ENCODE measurements around the gene PATL2.
"Not testable (repeated sequence)": the region's sequence is repeated elsewhere in the genome, so short reads cannot be mapped to it uniquely, and the experiment has no call there.

Gene PATL2

DNA sequence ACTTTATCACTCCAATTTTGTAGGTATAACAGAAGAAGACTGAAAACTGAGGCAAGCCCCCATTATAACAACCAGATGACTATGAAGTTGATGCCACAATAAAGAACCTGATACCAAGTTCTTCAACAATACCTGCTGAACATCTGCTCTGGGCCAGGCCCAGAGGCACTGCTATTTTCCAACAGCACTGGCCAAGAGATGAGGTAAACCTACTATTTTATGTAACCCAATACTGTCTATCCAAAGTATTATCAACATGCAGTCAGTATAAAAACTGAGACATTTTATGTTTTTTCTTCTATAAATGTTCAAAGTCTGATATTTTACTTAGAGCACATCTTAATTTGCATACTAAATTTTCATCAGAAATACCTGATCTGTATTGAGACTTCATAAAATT lies 53.7 kb downstream of the PATL2 start:
- peaks cover 28 to 63% (median 38%) of the 10 kb centered on the region in 5 donors for H3K36me3 ChIP-seq (ENCODE audit: control insufficient read depth in 5 of 5, insufficient read depth in 5 of 5, low read length in 5 of 5)
- H3K4me1 ChIP-seq (ENCODE audit: control insufficient read depth in 5 of 5, insufficient read depth in 5 of 5, low read length in 5 of 5) = peaks cover 0 to 8% (median 7%) of the 10 kb centered on the region in 5 donors
- H3K27ac ChIP-seq (ENCODE audit: low read depth, low read length) = no peak overlapping the region
- H3K9me3 ChIP-seq (ENCODE audit: control insufficient read depth in 5 of 5, low read length in 5 of 5) = no peaks in the 10 kb centered on the region
- no peak overlapping the region for H3K9ac ChIP-seq (ENCODE audit: low read length in 5 of 5)
- no peaks in the 10 kb centered on the region for H3K27me3 ChIP-seq (ENCODE audit: control insufficient read depth in 5 of 5, insufficient read depth in 4 of 5, low read length in 5 of 5)
- no peak overlapping the region for H3K4me3 ChIP-seq (ENCODE audit: low read depth in 1 of 5, low read length in 5 of 5)

DNA sequence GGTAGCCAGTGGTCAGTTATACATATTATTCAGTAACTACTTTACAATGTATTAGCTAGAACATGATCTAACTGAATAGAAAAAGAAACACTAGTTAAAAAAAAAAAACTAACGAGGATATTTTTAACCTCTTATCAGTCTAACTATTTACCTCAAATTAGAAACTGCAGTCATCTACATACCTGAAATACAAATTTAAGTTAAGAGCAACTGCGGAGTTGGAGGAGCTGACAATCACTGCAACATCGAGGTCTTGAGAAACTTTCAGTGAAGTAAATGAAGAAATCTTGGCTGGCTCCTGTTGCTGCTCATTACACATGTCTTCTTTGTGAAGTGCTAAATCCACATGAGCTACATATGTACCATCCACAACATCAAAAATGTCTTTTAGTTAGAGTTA lies 54.2 kb downstream of the PATL2 start:
- Histone ChIP-seq H3K27ac (ENCODE audit: low read depth, low read length) (no peak overlapping the region), H3K9ac (ENCODE audit: low read length in 5 of 5) (no peak overlapping the region), H3K4me3 (ENCODE audit: low read depth in 1 of 5, low read length in 5 of 5) (no peak overlapping the region), H3K36me3 (ENCODE audit: control insufficient read depth in 5 of 5, insufficient read depth in 5 of 5, low read length in 5 of 5) (peaks cover 32 to 67% (median 42%) of the 10 kb centered on the region in 5 donors), H3K4me1 (ENCODE audit: control insufficient read depth in 5 of 5, insufficient read depth in 5 of 5, low read length in 5 of 5) (peaks cover 0 to 3% (median 2%) of the 10 kb centered on the region in 5 donors), H3K27me3 (ENCODE audit: control insufficient read depth in 5 of 5, insufficient read depth in 4 of 5, low read length in 5 of 5) (no peaks in the 10 kb centered on the region), H3K9me3 (ENCODE audit: control insufficient read depth in 5 of 5, low read length in 5 of 5) (no peaks in the 10 kb centered on the region)

DNA sequence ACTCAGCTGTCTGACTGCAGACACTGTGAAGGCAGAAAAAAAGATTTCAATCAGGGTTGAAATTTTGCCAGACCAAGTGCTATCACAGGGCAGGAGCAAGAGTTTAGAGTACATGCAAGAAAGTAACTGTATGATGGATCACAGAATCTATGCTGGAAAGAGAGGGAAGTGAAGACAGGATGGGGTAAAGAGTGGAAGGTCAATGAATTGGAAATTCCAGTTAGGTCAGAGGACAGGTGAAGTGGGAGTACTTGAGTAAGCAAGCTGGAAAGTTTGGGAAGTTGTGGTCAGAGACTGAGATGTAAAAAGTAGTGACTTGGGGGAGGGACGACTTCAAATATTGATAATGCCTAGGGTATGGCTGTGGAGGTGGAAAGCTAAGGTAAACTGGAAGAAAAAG lies 54.8 kb downstream of the PATL2 start:
- H3K9ac ChIP-seq (ENCODE audit: low read length in 5 of 5) = no peak overlapping the region
- no peaks in the 10 kb centered on the region for H3K4me1 ChIP-seq (ENCODE audit: control insufficient read depth in 5 of 5, insufficient read depth in 5 of 5, low read length in 5 of 5)
- H3K27ac ChIP-seq (ENCODE audit: low read depth, low read length) = no peak overlapping the region
- H3K4me3 ChIP-seq (ENCODE audit: low read depth in 1 of 5, low read length in 5 of 5) = no peak overlapping the region
- no peaks in the 10 kb centered on the region for H3K9me3 ChIP-seq (ENCODE audit: control insufficient read depth in 5 of 5, low read length in 5 of 5)
- H3K27me3 ChIP-seq (ENCODE audit: control insufficient read depth in 5 of 5, insufficient read depth in 4 of 5, low read length in 5 of 5) = no peaks in the 10 kb centered on the region
- H3K36me3 ChIP-seq (ENCODE audit: control insufficient read depth in 5 of 5, insufficient read depth in 5 of 5, low read length in 5 of 5) = peaks cover 38 to 73% (median 48%) of the 10 kb centered on the region in 5 donors

DNA sequence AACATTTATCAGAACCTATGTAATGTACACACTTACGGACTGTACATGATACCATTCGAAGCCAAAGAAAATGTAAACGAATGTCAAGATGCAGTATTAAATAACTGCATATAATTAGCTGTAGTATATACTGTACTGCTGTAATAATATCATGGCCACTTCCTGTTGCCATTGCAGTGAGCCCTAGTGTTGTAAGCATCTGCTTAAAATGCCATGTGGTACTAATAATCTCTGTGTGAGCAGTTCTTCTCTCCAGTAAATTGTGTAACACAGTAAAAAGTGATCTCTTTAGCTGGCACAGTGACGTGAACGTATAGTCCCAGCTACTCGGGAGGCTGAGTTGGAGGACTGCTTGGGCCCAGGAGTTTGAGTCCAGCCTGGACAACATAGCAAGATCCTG lies 56.3 kb downstream of the PATL2 start:
- no peak overlapping the region for H3K9ac ChIP-seq (ENCODE audit: low read length in 5 of 5)
- no peak overlapping the region for H3K4me3 ChIP-seq (ENCODE audit: low read depth in 1 of 5, low read length in 5 of 5)
- H3K4me1 ChIP-seq (ENCODE audit: control insufficient read depth in 5 of 5, insufficient read depth in 5 of 5, low read length in 5 of 5) = no peaks in the 10 kb centered on the region
- H3K27ac ChIP-seq (ENCODE audit: low read depth, low read length) = no peak overlapping the region
- H3K27me3 ChIP-seq (ENCODE audit: control insufficient read depth in 5 of 5, insufficient read depth in 4 of 5, low read length in 5 of 5) = no peaks in the 10 kb centered on the region
- H3K36me3 ChIP-seq (ENCODE audit: control insufficient read depth in 5 of 5, insufficient read depth in 5 of 5, low read length in 5 of 5) = peaks cover 44 to 87% (median 58%) of the 10 kb centered on the region in 5 donors
- H3K9me3 ChIP-seq (ENCODE audit: control insufficient read depth in 5 of 5, low read length in 5 of 5) = no peaks in the 10 kb centered on the region

DNA sequence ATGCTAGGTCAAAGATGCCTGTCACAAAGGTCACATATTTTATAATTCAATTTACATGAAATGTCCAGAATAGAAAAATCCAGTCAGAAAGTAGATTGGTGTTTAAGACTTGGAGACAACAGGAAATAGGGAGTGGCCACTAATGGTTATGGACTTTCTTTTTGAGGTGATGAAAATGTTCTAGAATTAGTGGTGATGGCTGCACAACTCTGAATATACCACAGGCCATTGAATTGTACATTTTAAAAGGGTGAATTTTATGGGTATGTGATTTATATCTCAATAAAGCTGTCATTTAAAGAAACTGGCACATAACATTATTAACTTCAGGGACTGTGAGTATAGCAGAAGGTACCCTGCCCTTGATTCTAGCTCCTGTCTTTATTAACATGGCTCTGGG lies 63.5 kb downstream of the PATL2 start:
- Histone ChIP-seq H3K27ac (ENCODE audit: low read depth, low read length) (no peak overlapping the region), H3K27me3 (ENCODE audit: control insufficient read depth in 5 of 5, insufficient read depth in 4 of 5, low read length in 5 of 5) (no peaks in the 10 kb centered on the region), H3K9ac (ENCODE audit: low read length in 5 of 5) (no peak overlapping the region), H3K4me3 (ENCODE audit: low read depth in 1 of 5, low read length in 5 of 5) (no peak overlapping the region), H3K9me3 (ENCODE audit: control insufficient read depth in 5 of 5, low read length in 5 of 5) (no peaks in the 10 kb centered on the region), H3K4me1 (ENCODE audit: control insufficient read depth in 5 of 5, insufficient read depth in 5 of 5, low read length in 5 of 5) (no peaks in the 10 kb centered on the region), H3K36me3 (ENCODE audit: control insufficient read depth in 5 of 5, insufficient read depth in 5 of 5, low read length in 5 of 5) (peaks cover 39 to 57% (median 43%) of the 10 kb centered on the region in 5 donors)

DNA sequence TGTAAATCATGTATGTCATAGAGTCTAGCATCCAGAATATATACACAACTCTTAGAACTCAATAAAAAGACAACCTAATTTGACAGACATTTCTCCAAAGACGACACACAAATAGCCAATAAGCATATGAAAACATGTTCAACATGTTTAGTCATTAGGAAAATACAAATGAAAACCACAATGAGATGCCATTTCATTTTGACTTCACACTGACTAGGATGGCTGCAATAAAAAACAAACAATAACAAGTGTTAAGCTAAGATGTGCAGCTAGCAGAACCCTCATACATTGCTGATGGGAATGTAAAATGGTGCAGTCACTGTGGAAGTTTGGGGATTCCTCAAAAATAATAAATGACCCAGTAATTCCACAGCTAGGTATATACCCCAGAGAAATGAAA lies 64.1 kb downstream of the PATL2 start:
- H3K4me3 ChIP-seq (ENCODE audit: low read depth in 1 of 5, low read length in 5 of 5) = no peak overlapping the region
- no peaks in the 10 kb centered on the region for H3K4me1 ChIP-seq (ENCODE audit: control insufficient read depth in 5 of 5, insufficient read depth in 5 of 5, low read length in 5 of 5)
- H3K27me3 ChIP-seq (ENCODE audit: control insufficient read depth in 5 of 5, insufficient read depth in 4 of 5, low read length in 5 of 5) = no peaks in the 10 kb centered on the region
- H3K9ac ChIP-seq (ENCODE audit: low read length in 5 of 5) = no peak overlapping the region
- H3K9me3 ChIP-seq (ENCODE audit: control insufficient read depth in 5 of 5, low read length in 5 of 5) = no peaks in the 10 kb centered on the region
- H3K36me3 ChIP-seq (ENCODE audit: control insufficient read depth in 5 of 5, insufficient read depth in 5 of 5, low read length in 5 of 5) = peaks cover 36 to 53% (median 41%) of the 10 kb centered on the region in 5 donors
- no peak overlapping the region for H3K27ac ChIP-seq (ENCODE audit: low read depth, low read length)

DNA sequence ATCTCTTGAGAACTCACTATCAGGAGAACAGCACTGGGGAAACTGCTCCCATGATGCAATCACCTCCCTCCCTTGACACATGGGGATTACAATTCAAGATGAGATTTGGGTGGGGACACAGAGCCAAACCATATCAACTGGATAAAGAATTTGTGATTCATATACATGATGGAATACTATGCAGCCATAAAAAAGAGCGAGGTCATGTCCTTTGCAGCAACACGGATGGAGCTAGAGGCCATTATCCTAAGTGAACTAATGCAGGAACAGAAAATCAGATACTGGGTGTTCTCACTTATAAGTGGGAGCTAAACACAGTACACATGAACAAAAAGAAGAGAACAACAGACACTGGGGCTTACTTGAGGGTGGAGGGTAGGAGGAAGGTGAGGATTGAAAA lies 64.7 kb downstream of the PATL2 start:
- Histone ChIP-seq H3K9ac (ENCODE audit: low read length in 5 of 5) (no peak overlapping the region), H3K27me3 (ENCODE audit: control insufficient read depth in 5 of 5, insufficient read depth in 4 of 5, low read length in 5 of 5) (no peaks in the 10 kb centered on the region), H3K27ac (ENCODE audit: low read depth, low read length) (no peak overlapping the region), H3K9me3 (ENCODE audit: control insufficient read depth in 5 of 5, low read length in 5 of 5) (no peaks in the 10 kb centered on the region), H3K36me3 (ENCODE audit: control insufficient read depth in 5 of 5, insufficient read depth in 5 of 5, low read length in 5 of 5) (peaks cover 33 to 48% (median 35%) of the 10 kb centered on the region in 5 donors), H3K4me3 (ENCODE audit: low read depth in 1 of 5, low read length in 5 of 5) (no peak overlapping the region), H3K4me1 (ENCODE audit: control insufficient read depth in 5 of 5, insufficient read depth in 5 of 5, low read length in 5 of 5) (no peaks in the 10 kb centered on the region)

DNA sequence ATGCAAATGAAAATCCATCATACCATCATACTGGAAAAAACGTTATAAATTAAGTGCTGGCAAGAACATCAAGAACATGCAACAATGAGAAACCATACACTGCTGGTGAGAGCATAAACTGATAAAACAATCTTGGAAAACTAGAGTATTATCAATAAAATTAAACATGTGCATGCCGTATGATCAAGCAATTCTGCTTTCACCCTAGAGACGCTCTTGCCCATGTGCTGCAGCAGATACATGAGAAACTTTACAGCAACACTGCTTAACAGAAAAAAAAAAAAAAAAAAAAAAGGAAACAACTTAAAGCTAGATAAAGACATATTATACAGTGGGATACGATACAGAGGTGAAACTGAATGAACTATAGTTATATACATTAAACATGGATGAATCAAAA lies 69.5 kb downstream of the PATL2 start:
- peaks cover 10 to 32% (median 14%) of the 10 kb centered on the region in 5 donors for H3K36me3 ChIP-seq (ENCODE audit: control insufficient read depth in 5 of 5, insufficient read depth in 5 of 5, low read length in 5 of 5)
- H3K9me3 ChIP-seq (ENCODE audit: control insufficient read depth in 5 of 5, low read length in 5 of 5) = no peaks in the 10 kb centered on the region
- H3K27me3 ChIP-seq (ENCODE audit: control insufficient read depth in 5 of 5, insufficient read depth in 4 of 5, low read length in 5 of 5) = no peaks in the 10 kb centered on the region
- H3K9ac ChIP-seq (ENCODE audit: low read length in 5 of 5) = no peak overlapping the region
- H3K4me1 ChIP-seq (ENCODE audit: control insufficient read depth in 5 of 5, insufficient read depth in 5 of 5, low read length in 5 of 5) = no peaks in the 10 kb centered on the region
- no peak overlapping the region for H3K27ac ChIP-seq (ENCODE audit: low read depth, low read length)
- H3K4me3 ChIP-seq (ENCODE audit: low read depth in 1 of 5, low read length in 5 of 5) = no peak overlapping the region

DNA sequence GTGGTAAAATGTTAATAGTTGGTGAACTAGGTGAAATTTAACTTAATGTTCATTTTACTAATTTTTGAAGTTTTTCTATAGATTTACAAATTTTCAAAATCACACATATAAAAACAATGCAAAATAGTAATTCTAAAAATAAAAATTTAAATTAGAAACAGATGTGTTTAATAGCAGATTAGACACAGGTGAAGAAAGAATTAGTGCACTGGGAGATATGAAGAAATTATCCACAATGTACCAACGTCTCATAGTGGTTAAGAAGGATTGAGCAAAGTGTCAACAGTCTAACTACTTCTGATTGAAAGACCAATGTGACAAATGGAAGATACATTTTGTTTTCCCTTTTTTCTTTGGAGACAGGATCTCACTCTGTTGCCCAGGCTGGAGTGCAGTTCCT lies 74.1 kb downstream of the PATL2 start:
- H3K9ac ChIP-seq (ENCODE audit: low read length in 5 of 5) = no peak overlapping the region
- H3K4me1 ChIP-seq (ENCODE audit: control insufficient read depth in 5 of 5, insufficient read depth in 5 of 5, low read length in 5 of 5) = no peaks in the 10 kb centered on the region
- no peaks in the 10 kb centered on the region for H3K27me3 ChIP-seq (ENCODE audit: control insufficient read depth in 5 of 5, insufficient read depth in 4 of 5, low read length in 5 of 5)
- H3K9me3 ChIP-seq (ENCODE audit: control insufficient read depth in 5 of 5, low read length in 5 of 5) = no peaks in the 10 kb centered on the region
- no peak overlapping the region for H3K4me3 ChIP-seq (ENCODE audit: low read depth in 1 of 5, low read length in 5 of 5)
- H3K27ac ChIP-seq (ENCODE audit: low read depth, low read length) = no peak overlapping the region
- H3K36me3 ChIP-seq (ENCODE audit: control insufficient read depth in 5 of 5, insufficient read depth in 5 of 5, low read length in 5 of 5) = peaks cover 5 to 44% (median 26%) of the 10 kb centered on the region in 5 donors

DNA sequence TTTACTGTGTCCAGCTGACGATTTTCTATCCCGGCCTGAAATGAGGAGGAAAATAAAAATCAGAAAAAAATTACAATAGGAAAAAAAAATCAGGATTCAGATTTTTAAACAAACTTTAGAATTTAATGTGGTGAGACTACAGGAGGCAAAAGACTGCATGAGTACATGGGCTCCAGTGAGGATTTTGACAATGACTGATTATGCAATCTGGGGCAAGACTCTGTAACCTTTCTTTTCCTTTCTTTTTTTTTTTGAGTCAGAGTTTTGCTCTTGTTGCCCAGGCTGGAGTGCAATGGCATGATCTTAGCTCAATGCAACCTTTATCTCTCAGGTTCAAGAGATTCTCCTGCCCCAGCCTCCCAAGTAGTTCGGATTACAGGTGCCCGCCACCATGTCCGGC lies 77.5 kb downstream of the PATL2 start:
- H3K27ac ChIP-seq (ENCODE audit: low read depth, low read length) = no peak overlapping the region
- no peaks in the 10 kb centered on the region for H3K27me3 ChIP-seq (ENCODE audit: control insufficient read depth in 5 of 5, insufficient read depth in 4 of 5, low read length in 5 of 5)
- H3K9ac ChIP-seq (ENCODE audit: low read length in 5 of 5) = no peak overlapping the region
- no peaks in the 10 kb centered on the region for H3K9me3 ChIP-seq (ENCODE audit: control insufficient read depth in 5 of 5, low read length in 5 of 5)
- H3K4me1 ChIP-seq (ENCODE audit: control insufficient read depth in 5 of 5, insufficient read depth in 5 of 5, low read length in 5 of 5) = no peaks in the 10 kb centered on the region
- H3K4me3 ChIP-seq (ENCODE audit: low read depth in 1 of 5, low read length in 5 of 5) = no peak overlapping the region
- peaks cover 9 to 63% (median 48%) of the 10 kb centered on the region in 5 donors for H3K36me3 ChIP-seq (ENCODE audit: control insufficient read depth in 5 of 5, insufficient read depth in 5 of 5, low read length in 5 of 5)

DNA sequence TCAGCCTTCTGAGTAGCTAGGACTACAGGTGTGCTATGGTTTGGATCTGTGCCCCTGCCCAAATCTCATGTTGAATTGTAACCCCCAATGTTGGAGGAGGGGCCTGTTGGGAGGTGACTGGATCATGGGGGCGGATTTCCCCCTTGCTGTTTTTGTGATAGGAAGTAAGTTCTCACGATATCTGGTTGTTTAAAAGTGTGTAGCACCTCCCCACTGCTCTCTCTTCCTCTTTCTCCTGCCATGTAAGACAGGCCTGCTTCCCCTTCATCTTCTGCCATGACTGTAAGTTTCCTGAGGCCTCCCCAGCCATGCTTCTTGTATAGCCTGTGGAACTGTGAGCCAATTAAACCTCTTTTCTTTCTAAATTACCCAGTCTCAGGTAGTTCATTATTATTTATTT lies 85.8 kb downstream of the PATL2 start:
- H3K4me3 ChIP-seq (ENCODE audit: low read depth in 1 of 5, low read length in 5 of 5); H3K9me3 ChIP-seq (ENCODE audit: control insufficient read depth in 5 of 5, low read length in 5 of 5); H3K4me1 ChIP-seq (ENCODE audit: control insufficient read depth in 5 of 5, insufficient read depth in 5 of 5, low read length in 5 of 5); H3K27ac ChIP-seq (ENCODE audit: low read depth, low read length); H3K9ac ChIP-seq (ENCODE audit: low read length in 5 of 5); H3K27me3 ChIP-seq (ENCODE audit: control insufficient read depth in 5 of 5, insufficient read depth in 4 of 5, low read length in 5 of 5): not testable (repeated sequence)
- H3K36me3 ChIP-seq (ENCODE audit: control insufficient read depth in 5 of 5, insufficient read depth in 5 of 5, low read length in 5 of 5) = peaks cover 45 to 82% (median 61%) of the 10 kb centered on the region in 5 donors
